H1 (cell line): ENCODE data around the gene ZNF286A. TPM values are rescaled to one million over a fixed set of nuclear protein-coding genes. Genes with fewer than 3 reads are reported as not detected.

Source experiments
- ATF3 ChIP-seq: IDR thresholded peaks from 2 replicates; pipeline ENCODE4 v1.6.1; 2011; ENCODE audit warnings: low read depth, mild to moderate bottlenecking, low read length; ENCODE audit not compliant: insufficient read depth
- CTBP2 ChIP-seq: IDR thresholded peaks from 2 replicates; pipeline ENCODE4 v1.7.0; 2011; ENCODE audit warnings: borderline replicate concordance, mild to moderate bottlenecking, moderate library complexity, mixed read lengths, low read length; ENCODE audit not compliant: insufficient read depth, insufficient read length
- NANOG ChIP-seq: IDR thresholded peaks from 2 replicates; pipeline ENCODE4 v1.6.1; 2011; ENCODE audit warnings: low read length, low read depth, mild to moderate bottlenecking, inconsistent platforms; ENCODE audit not compliant: insufficient read depth, poor library complexity, severe bottlenecking
- polyA plus RNA-seq, 7 experiments: library from polyadenylated mRNA; depleted of rRNA in 3 of 7; stranded (reverse) in 5 of 7; unstranded in 2 of 7; fragments of >200 nt in 5 of 7; fragments of 200-250 nt in 2 of 7; gene quantifications; 1 replicate in 5 of 7; 2 replicates in 1 of 7; 4 replicates in 1 of 7; pipeline versions ENCODE4 v1.2.1 to v1.2.3, GENCODE V29; 2011 to 2013; ENCODE audit warnings: missing spikeins in 2 of 7, mixed read lengths in 2 of 7
- total RNA-seq: library from RNA; stranded (reverse); fragmentation: NEBNext Ultra II Directional; extraction: Animal tissue kit (Norgen Biotek cat#: 25700); gene quantifications from 2 replicates; pipeline ENCODE4 v1.2.1, GENCODE V29; 2021

Gene ZNF286A
- total and polyA plus RNA-seq, 2 of the 8 experiments (the other 6 are each of a cell fraction or from before 2014, with no cell fraction given), result 18.2 to 100.0 TPM

- TF ChIP-seq CTBP2 (no peak), NANOG (no peak), ATF3 (no peak)
- TF ChIP-seq, all 59 proteins: peak for 0
Measured at GRCh38 chr17:15742921-15743320, 43.4 kb downstream of the ZNF286A start (continued).
